Caco-2 (cell line): ENCODE measurements around the gene ERCC2. TPM values are rescaled to one million over a fixed set of nuclear protein-coding genes. Genes with fewer than 3 reads are reported as not detected.

Source experiments
- BruUV-seq: library from RNA; stranded (reverse); fragments of 400-500 nt; replicated peaks from 2 replicates; lab custom pipeline; 2021; lab: Mats Ljungman, UMichigan
- CTCF ChIA-PET: fragments of 300-600 bp; sonication (Branson Sonifier 250); formaldehyde crosslinking; loops from one replicate; lab custom pipeline; 2022; ENCODE audit warnings: antibody characterized with exemption; lab: Charles Lee
- POLR2A ChIA-PET: fragments of 300-600 bp; sonication (Branson Sonifier 250); formaldehyde crosslinking; loops from one replicate; lab custom pipeline; 2022; ENCODE audit warnings: antibody characterized with exemption; lab: Charles Lee
- DNase-seq, 2 experiments: peaks; one replicate each; pipeline versions ENCODE4 v3.0.0 to v3.0.0-alpha.2; 2020 to 2022
- H3K27me3 ChIP-seq: replicated peaks from 2 replicates; pipeline ENCODE4 v1.6.0; 2011; ENCODE audit warnings: low read length; ENCODE audit not compliant: control insufficient read depth, insufficient read depth
- H3K36me3 ChIP-seq: 2 replicates; pipeline ENCODE4 v1.5.1; 2011; ENCODE audit warnings: low read length; ENCODE audit not compliant: control insufficient read depth, insufficient read depth
- H3K4me1 ChIP-seq: fragments of 250-450 bp; sonication (Bioruptor Pico); 2 replicates; pipeline ENCODE4 v1.5.1; 2020; ENCODE audit warnings: mild to moderate bottlenecking
- H3K4me3 ChIP-seq: 2 replicates; pipeline ENCODE4 v1.5.1; 2011; ENCODE audit warnings: low read depth, mild to moderate bottlenecking, control low read depth, low read length
- H3K9me3 ChIP-seq: fragments of 250-450 bp; sonication (Bioruptor Pico); 2 replicates; pipeline ENCODE4 v1.5.1; 2020; ENCODE audit warnings: mild to moderate bottlenecking, moderate library complexity
- H3K27ac Mint-ChIP-seq: one replicate; pipeline ENCODE4 v1.8.0; 2022; ENCODE audit warnings: mixed read lengths; ENCODE audit not compliant: unreplicated experiment
- H3K27me3 Mint-ChIP-seq: one replicate; pipeline ENCODE4 v1.8.0; 2022; ENCODE audit warnings: mixed read lengths; ENCODE audit not compliant: insufficient read depth, unreplicated experiment
- H3K36me3 Mint-ChIP-seq: one replicate; pipeline ENCODE4 v1.8.0; 2022; ENCODE audit warnings: mild to moderate bottlenecking, mixed read lengths; ENCODE audit not compliant: insufficient read depth, unreplicated experiment
- H3K4me1 Mint-ChIP-seq: one replicate; pipeline ENCODE4 v1.8.0; 2022; ENCODE audit warnings: low read depth, mixed read lengths; ENCODE audit not compliant: unreplicated experiment
- H3K4me3 Mint-ChIP-seq: one replicate; pipeline ENCODE4 v1.8.0; 2022; ENCODE audit warnings: mild to moderate bottlenecking, moderate library complexity, mixed read lengths; ENCODE audit not compliant: unreplicated experiment
- H3K9me3 Mint-ChIP-seq: one replicate; pipeline ENCODE4 v1.8.0; 2022; ENCODE audit warnings: mixed read lengths; ENCODE audit not compliant: unreplicated experiment
- CTCF ChIP-seq, 2 experiments: fragments of 200-600 bp in 1 of 2; IDR thresholded peaks; 1 replicate in 1 of 2; 2 replicates in 1 of 2; pipeline versions ENCODE4 v1.5.1 to v1.8.0; 2011 to 2022; ENCODE audit warnings: antibody characterized with exemption in 1 of 2, control low read depth in 1 of 2, inconsistent platforms in 1 of 2, low read depth in 1 of 2, low read length in 1 of 2, mild to moderate bottlenecking in 1 of 2, moderate library complexity in 1 of 2; ENCODE audit not compliant: insufficient read depth in 1 of 2, severe bottlenecking in 1 of 2, unreplicated experiment in 1 of 2
- intact Hi-C: fragments of 100-400 bp; cut with micrococcal nuclease; formaldehyde crosslinking; loops from one replicate; pipeline ENCODE4 v1.10.0; 2022; ENCODE audit not compliant: unreplicated experiment
- total RNA-seq: library from RNA; stranded (reverse); gene quantifications from 2 replicates; pipeline ENCODE4 v1.2.3, GENCODE V29; 2022

The ERCC2 gene
- total RNA-seq, 1 experiment from 2014 or later = 86.8 TPM

- POLR2A ChIA-PET = interaction anchor here (0.7 kb wide), 1 partner anchor 1901 kb away, joined by 4 read pairs; no protein-coding TSS in a partner anchor
Measured at GRCh38 chr19:45305007-45305406, 65.4 kb downstream of the ERCC2 start.

GRCh38 chr19:45304141-45304926 lies 66.0 kb downstream of the ERCC2 start:
- CTCF ChIA-PET = interaction anchor here (0.7 kb wide), 1 partner anchor 61 kb away, joined by 3 read pairs; no protein-coding TSS in a partner anchor
- H3K4me3 ChIP-seq = no peak overlapping the region
- no TSS peak for BruUV-seq

More at GRCh38 chr19:45305007-45305406, 65.4 kb downstream of the ERCC2 start:
- Mint-ChIP-seq H3K27ac (no peak overlapping the region), H3K4me3 (no peak overlapping the region), H3K9me3 (no peaks in the 10 kb centered on the region), H3K4me1 (no peaks in the 10 kb centered on the region), H3K27me3 (no peaks in the 10 kb centered on the region), H3K36me3 (peaks cover 13% of the 10 kb centered on the region)
- no peak for DNase-seq
- Histone ChIP-seq H3K27me3 (no peaks in the 10 kb centered on the region), H3K36me3 (no peaks in the 10 kb centered on the region), H3K9me3 (0 out of 2 replicates have a peak, but pooled peaks cover 2% of the 10 kb centered on the region), H3K4me3 (no peak overlapping the region), H3K4me1 (no peaks in the 10 kb centered on the region)
- TF ChIP-seq CTCF (IDR thresholded peaks at IDR 0.05; ENCODE audit: insufficient read depth in 1 of 2, low read depth in 1 of 2, low read length in 1 of 2, severe bottlenecking in 1 of 2, unreplicated experiment in 1 of 2) = no peak
- CTCF ChIA-PET = no interaction called here
- no TSS peak for BruUV-seq
- intact Hi-C loops = no loop called here

More at GRCh38 chr19:45304141-45304926, 66.0 kb downstream of the ERCC2 start:
- H3K27ac Mint-ChIP-seq = no peak overlapping the region
- DNase-seq = no peak
- no peak for TF ChIP-seq CTCF (IDR thresholded peaks at IDR 0.05; ENCODE audit: insufficient read depth in 1 of 2, low read depth in 1 of 2, low read length in 1 of 2, severe bottlenecking in 1 of 2, unreplicated experiment in 1 of 2)
- H3K36me3 ChIP-seq = peaks cover 2% of the 10 kb centered on the region; the same call in 1 of the 2 replicates
- H3K4me1 Mint-ChIP-seq = peaks cover 5% of the 10 kb centered on the region
- H3K36me3 Mint-ChIP-seq = peaks cover 13% of the 10 kb centered on the region
- intact Hi-C loops = no loop called here
- no peaks in the 10 kb centered on the region for H3K27me3 ChIP-seq
- H3K9me3 Mint-ChIP-seq = no peaks in the 10 kb centered on the region
- H3K9me3 ChIP-seq = 0 out of 2 replicates have a peak, but pooled peaks cover 2% of the 10 kb centered on the region
- H3K4me1 ChIP-seq = peaks cover 4% of the 10 kb centered on the region; the same call in 1 of the 2 replicates
- no peak overlapping the region for H3K4me3 Mint-ChIP-seq
- POLR2A ChIA-PET = interaction anchor here (0.5 kb wide), 1 partner anchor 19 kb away, joined by 6 read pairs; no protein-coding TSS in a partner anchor
- no peaks in the 10 kb centered on the region for H3K27me3 Mint-ChIP-seq
